Activated CD4-positive, alpha-beta T cell treated with anti-CD3 and anti-CD28 coated beads for 4 hours (primary cell): ENCODE data around the gene STK10.
"Not testable (repeated sequence)": the region's sequence is repeated elsewhere in the genome, so short reads cannot be mapped to it uniquely, and the experiment has no call there.

Experiments used
- DNase-seq, 2 donors: peaks; one replicate each; pipeline ENCODE4 v3.0.0-alpha.2; 2020

The STK10 gene

DNA sequence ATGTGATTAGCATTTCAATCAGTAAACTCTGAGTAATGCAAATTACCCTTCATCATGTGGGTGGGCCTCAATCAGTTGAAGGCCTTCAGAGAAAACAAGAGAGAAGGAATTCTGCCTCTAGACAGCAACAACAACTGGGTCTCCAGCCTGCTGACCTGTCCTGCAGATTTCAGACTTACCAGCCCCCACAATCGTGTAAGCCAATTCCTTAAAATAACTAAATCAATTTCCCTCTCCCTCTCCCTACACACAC lies 139.9 kb downstream of the STK10 start:
- DNase-seq, result no peak

DNA sequence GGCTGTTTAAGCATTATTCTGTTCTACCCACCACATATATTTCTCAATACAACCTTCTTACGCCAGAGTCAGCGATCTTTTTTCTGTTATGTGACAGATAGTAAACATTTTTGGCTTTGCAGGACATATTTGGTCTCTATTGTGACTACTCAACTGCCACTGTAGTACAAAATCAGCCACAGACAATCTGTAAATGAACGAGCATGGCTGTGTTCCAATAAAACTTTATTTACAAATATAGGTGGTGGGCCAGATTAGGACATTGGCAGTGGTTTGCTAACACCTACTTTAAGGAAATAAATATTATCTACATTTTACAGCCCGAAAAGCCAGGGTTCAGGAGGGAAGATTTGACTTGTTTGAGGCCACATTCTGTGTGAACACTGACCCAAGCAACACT lies 141.4 kb downstream of the STK10 start:
- DNase-seq, result no peak

DNA sequence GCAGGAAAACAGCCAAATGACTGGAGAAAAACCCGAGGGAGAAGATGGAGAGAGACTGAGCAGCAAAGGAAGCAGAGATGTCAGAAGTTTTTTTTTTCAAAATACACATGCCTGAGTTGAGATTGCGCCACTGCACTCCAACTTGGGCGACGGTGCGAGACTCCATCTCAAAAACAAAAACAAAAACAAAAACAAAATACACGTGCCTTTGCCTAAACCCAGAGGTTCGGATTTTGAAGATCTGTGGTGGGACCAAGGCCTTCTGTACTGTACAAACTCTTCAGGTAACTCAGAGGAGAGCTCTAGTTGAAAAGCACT lies 142.8 kb downstream of the STK10 start:
- DNase-seq, result no peak

DNA sequence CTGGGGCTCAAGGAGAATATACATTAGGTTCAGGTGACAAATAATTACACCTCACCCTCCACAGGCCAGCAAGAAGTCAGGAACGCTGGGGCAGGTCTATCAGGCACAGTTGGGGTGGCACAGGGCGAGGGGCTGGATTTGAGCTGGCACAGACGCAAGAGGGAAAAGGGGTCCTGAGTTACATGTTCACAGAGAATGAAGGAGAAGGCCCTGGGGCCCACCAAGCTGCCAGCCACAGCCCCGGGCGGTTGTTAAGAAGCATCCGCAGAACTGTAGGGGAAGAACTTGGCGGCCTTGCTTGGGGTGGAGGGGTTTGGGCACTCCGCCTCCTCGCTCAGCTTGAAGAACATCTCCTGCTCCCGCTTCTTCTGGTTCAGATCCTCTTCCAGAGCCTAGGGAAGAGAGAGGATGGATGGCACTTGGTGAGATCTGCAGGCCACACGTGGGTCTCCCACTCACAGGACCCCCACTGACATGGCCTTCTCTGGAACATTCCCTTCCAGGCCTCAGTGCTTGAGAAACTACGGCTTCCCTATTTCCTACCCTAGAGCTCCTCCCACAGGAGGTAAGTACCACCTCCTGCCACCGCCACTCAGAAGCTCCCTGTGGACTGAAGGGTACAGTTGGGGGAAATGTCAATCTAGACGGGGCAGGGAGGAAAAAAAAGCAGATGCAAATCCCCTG lies 143.3 kb downstream of the STK10 start:
- DNase-seq, result no peak

DNA sequence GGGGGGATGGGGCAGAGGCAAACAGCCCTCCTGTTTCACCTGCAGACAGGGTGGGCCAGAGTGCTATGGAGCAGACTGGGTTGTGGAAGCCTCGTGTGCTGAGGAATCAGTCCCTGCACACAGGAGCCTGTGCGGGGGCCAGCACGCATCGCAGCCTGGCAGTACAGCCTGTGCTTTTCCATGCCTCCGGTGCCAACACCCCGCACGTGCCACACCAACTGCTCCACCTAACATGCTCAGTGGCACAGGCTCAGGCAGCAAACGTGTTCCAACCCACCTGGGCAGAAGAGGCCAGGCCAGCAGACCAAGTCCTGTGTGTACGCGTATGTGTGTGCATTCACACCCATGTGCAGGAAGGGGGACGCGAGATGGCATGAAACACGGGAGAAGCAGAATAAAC lies 144.2 kb downstream of the STK10 start:
- DNase-seq, result no peak

DNA sequence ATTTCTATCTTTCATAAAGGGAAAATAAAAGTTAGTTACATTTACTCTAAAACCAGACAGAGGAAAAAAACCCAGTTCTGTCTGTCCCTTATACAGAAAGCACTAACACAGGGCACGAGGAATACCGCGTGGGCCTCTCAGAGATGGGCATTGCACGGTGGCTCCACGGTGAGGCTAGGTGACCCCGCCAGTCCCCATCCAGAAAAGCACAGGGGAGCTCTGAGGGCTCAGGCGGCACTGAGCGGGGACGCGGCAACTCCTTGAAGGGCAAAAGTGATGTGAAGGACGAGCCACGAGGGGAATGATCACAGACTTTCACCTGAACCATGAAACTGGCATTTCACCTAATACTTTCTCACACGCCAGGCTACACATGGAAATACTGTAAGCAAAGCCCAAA lies 145.8 kb downstream of the STK10 start:
- no peak for DNase-seq

DNA sequence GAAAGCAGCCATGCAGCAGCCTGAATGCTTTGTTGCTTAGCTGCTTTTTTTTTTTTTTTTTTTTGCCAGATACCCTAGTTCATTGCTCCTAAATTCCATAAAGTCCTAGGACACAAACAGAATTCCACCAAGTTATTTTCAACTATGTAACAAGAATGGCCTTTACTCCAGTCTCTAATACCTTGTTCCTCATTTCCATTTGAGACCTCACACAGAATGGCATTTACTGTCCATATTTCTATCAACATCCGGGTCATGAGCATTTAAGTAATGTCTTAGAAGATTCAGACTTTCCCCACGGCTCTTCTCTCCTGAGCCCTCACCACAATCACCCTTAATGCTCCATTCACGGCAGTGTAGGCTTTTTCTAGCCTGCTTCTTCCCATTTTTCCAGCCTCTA lies 149.9 kb downstream of the STK10 start:
- no peak for DNase-seq

DNA sequence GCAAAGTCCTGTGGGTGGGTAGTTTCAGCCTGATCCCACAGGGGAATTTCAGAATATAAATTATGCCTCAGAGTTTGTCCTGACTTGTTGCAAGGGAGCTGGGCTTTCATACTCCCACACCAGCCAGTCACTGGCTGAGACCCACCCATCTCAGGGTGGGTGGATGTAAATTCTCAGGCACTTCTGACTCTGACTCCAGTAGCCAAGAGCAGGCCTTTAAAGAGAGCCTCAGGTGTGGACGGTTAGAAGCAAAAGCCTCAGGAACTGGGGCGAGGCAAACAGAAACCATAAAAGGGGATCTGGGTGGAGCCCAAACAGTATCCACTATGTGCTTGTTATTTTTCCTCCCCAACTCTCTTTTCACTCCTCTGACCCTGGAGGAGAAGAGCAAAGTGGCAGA lies 153.0 kb downstream of the STK10 start:
- DNase-seq, result no peak

DNA sequence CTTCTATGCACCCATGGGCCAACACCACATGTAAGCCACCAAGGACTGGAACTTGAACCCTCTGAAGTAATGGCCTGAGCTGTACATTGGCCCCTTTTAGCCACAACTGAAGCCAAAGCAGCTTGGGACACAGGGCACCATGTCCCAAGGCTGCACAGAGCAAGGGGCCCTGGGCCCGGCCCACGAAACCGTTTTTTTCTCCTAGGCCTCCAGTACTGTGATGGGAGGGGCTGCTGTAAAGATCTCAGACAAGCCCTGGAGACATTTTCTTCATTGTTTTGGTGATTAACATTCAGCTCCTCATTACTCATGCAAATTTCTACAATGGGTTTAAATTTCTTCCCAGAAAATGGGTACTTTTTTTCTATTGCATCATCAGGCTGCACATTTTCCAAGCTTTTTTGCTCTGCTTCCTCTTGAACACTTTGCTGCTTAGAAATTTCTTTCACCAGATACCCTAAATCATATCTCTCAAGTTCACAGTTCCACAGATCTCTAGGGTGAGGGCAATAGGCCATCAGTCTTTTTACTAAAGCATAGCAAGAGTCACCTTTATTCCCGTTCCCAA lies 156.0 kb downstream of the STK10 start:
- DNase-seq, result no peak

DNA sequence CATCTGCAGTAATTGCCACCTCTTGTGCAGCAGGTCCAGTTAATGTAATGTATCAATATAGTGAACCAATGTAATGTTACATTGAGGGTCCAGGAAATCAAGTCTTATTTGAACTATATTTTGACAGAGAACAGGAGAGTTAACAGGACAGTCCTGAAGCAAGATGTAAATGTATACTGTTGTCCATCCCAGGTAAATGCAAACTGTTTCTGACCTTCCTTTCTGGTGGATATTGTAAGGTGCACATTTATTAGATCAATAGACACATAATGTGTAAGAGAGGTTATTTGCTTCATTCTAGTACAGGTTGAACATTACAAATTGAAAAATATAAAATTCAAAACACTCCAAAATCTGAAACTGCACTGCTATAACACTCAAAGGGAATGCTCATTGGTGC lies 158.1 kb downstream of the STK10 start:
- no peak for DNase-seq

DNA sequence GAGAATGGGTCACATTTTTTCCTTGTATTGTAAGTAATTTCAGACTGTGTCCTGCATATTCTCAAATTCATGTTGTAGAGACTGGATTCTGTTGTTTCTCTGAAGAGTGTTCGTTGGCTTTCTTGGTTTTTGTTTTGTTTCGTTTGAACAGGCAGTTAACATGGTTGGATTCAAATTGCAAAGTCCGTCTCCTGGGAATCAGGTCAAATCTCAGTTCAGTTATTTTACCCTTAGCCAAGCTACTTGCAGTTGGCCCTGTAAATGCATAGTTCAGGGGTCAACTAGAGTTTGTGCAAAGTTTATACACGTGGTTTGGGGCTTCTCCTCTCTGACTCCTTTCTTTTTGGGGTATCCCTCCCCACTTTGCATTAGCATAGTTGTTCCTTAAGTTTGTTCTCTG lies 159.9 kb downstream of the STK10 start:
- DNase-seq, result no peak

DNA sequence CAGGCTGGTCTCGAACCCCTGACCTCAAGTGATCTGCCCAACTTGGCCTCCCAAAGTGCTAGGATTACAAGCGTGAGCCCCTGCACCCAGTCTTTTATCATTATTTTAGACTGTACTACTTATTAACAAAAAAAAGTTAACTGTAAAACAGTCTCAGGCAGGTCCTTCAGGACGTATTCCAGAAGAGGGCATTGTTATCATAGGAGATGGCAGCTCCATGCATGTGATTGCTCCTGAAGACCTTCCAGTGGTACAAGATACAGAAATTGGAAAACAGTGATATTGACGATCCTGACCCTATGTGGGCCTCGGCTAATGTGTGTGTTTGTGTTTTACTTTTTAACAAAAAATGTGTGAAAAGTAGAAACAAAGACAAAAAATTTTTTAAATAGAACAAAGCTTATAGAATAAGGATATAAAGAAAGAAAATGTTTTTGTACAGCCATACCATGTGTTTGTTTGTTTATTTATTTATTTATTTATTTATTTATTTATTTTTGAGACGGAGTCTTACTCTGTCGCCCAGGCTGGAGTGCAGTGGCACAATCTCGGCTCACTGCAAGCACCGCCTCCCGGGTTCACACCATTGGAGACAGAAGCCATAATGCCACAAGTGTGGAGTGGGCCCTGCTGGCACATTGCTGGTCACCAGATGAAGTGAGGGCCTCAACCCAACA lies 167.8 kb downstream of the STK10 start:
- not testable (repeated sequence) for DNase-seq

DNA sequence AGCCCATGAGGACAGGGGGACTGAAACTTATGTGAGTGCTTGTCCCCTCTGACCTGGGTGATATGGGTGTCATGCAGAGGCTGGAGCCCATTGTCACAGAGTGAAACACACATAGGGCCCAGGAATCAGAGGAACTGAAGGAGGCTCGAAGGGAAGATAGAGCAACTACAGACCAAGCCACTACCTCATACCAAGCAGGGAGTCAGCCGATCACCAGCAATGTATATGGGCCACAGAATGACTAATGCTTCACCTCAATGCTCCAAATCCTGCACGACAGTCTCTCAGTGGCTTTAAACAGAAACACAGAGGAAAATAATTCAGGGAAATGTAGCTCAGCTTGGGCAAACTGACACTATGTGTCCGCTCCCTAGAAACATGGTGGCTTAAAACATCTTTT lies 172.7 kb downstream of the STK10 start:
- DNase-seq, result no peak

DNA sequence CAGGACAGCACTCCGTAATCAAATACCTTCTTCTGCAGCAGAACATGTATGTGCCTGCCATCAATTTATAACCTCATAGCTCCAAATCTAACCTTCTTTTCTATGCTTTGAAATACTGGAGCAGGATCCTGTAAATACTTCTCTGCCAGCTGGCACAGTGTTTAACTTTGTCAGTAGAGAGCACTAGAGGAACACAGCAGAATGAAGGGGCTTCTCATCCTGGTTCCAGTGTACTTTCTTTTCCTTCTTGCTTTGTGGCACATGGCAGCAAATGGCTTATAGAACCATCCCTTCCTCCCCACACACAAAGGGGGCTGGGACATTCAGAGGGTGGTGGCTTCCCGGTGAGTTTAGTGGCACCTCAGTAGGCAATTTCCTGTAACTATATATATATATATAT lies 177.7 kb downstream of the STK10 start:
- no peak for DNase-seq

DNA sequence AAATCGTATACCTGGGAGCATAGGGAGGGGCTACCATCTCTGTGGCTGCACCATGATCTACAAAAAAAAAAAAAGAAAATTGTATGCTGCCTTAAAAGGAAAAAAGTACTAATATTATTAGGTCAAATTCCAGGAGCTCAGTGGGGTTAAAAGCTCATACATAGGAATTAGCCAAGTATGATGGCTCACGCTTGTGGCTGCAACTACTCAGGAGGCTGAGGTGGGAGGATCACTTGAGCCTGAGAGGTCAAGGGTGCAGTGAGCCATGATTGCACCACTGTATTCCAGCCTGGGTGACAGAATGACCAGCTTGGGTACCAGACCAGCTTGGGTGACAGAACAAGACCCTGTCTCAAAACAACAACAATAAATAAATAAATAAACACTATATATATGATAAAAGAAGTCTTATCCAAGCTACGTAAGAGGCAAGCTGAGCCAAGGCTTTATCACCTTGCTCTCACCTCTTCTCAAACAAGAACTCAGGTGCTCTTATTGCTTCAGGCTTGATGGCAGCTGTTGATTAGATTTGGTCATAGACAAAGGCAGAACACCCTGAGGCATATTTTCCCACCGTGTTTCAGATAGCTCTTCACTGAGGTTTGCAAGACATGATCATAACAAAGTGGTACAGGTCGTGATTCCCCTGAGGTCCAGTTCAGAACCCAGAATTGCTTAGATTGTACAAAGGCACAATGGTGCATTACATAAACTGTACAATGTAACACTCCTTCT lies 178.3 kb downstream of the STK10 start:
- DNase-seq, result no peak

DNA sequence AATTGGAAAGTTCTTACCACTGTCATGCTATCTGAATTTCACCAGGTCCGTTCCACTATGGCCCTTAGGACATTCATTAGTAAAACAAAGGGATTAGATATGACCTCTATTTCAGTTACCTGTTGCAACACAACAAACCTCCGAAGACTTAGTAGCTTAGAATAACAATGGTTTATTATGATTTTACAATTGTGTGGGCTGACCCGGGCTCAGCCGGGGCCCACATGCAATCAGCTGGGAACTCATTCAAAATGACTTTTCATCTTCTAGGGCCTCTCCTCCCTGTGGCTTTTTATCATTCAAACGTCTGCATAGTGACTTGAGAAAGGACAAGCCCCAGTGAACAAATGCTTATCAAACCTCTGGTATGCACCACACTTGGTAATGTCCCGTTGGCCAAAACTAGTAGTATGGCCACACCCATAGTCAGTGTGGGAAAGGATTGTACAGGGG lies 179.3 kb downstream of the STK10 start:
- DNase-seq, result no peak

DNA sequence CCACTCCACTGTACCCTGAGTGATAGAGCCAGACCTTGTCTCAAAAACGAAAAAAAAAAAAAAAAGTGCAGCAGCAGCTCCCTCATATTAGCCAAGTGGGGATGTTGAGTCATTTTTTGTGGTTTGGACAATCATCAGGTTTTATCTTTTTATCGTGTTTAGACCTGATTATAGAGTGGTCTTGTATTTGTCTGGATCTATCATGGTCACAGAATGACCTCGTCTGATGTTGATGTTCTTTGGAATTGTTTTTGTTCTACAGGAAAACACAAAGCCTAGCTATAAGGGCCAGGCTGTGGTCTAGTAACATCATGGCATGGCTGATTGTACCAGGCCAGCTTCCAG lies 179.9 kb downstream of the STK10 start:
- DNase-seq, result no peak

DNA sequence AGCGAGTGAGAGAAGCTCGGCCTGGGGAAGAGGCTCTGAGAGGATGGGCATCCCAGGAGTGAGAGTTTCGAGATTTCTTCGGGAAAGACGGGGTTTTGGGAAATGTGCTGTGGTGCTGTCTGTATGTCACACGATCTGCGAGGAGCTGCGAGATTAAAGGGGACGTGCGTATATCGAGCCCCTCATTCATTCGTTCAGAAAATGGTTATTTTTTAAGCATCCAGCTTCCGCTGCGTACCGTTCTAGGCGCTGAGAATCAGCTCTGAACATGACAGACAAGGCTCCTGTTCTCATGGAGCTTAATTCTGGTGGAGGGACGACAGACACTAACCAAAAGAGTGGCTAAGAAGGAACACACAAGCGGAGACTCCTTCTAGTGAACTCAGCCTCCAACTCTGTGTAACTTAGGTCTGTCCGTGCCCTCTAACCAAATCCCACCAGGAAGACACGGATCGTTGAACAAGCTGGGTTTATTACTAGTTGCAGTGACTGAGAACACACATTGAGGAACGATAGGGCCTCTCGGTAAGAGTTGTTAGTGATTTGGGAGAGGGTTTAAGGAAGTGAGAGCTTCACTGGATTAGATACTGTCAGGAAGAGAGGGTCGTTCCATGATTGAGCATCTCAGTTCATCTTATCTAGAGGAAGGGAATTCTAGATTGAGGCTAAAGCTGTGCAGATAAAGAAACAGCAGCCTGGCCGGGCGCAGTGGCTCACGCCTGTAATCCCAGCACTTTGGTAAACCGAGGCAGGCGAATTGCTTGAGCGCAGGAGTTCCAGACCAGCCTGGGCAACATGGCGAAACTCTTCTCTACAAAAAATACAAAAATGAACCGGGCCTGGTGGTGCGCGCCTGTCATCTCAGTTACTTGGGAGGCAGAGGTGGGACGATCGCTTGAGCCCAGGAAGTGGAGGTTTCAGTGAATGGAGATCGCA lies 180.6 kb downstream of the STK10 start:
- no peak for DNase-seq

DNA sequence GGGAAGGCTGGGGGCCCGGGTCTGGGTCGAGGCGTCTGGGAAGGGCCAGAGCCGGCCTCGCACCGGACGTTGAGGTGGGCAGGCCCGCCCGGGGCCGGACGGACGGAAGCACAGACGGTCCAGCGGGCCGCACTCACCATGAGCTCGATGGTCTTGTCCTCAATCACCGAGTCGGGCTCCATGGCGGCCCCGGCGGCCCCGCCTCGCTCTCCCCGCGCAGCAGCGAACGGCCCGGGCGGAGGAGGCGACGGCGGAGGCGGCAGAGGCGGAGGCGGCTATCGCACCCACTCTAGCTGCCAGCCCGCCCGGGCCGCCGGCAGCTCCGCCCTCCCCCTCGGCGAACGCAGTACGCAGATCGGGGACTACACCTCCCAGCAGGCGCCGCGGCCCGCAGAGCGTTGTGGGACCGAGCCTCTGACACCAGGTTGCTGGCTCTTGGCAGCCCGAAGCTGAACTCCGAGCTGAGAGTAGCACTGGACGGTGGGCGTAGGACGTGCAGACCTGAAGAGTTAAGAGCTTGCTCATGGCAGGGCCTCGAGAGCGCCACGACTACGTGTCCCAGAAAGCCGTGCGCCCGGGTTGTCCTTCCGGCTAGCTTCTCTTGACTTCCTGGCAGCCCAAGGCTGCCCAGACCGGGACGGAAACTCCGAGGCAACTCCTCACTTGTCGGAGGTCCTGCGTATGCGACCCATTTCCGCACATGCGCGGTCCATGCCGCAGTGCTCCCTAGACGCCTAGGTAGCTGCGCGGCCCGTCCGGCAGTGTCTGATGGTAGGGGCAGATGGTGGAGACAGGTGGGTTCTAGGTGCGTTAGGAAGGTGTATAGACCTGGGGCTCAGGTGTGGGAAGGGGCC lies 181.5 kb downstream of the STK10 start, which contains the start of gene FBXW11:
FBXW11 (minus strand) TSS at position 318 of the 854 bp plus-strand sequence; CDS start at position 182, 136 bp downstream.
- peak; percentile 87 to 95 for DNase-seq

DNA sequence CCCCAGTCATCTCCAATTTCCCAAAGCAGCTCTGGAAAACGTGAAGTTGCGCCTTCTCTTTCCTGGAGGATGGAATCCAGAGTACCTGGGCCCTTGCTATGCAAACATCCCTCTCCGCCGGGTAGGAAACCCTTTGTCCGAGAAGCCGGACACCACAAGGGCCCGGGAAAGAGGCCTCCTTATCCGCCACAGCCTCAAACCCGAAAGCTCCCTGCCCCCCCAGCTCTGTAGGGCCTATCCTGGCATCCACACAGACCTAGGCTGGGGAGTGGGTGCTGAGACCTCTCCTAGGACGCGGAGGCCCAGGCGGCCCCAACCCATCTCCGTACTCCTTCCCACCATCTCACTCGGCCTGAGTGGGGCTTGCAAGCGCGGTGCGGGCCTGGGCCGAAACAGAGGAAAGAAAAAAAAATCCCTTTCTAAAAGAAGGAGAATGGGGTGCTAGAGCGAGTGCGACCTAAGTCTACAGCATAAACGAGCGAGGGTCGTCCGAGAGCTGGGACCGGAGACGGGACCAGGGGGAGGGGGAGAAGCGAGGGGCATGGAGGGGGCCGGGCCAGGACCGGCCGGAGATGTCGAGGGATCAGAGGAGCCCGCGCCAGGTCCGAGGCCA lies 182.2 kb downstream of the STK10 start:
- DNase-seq, result peak in 1 of 2 donors; percentile 24

DNA sequence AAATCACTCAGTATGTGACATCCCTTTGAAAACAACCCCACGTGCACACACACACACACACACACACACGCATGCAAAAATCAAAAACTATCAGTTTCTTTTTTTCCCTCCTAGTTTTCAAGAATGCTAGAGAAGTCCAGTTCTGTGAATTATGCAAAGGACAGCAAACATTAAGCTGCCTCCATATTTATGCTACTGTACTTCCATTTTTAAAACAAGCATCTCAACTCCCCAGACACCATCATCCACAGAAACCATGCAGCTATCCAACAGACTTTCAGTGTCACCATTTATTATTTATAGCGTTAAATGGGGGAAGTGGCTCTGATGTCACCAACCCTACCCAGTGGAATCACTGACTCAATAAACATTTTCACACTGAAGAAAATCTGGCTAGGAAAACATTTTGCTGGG lies 183.2 kb downstream of the STK10 start:
- peak; percentile 21 to 46 for DNase-seq

DNA sequence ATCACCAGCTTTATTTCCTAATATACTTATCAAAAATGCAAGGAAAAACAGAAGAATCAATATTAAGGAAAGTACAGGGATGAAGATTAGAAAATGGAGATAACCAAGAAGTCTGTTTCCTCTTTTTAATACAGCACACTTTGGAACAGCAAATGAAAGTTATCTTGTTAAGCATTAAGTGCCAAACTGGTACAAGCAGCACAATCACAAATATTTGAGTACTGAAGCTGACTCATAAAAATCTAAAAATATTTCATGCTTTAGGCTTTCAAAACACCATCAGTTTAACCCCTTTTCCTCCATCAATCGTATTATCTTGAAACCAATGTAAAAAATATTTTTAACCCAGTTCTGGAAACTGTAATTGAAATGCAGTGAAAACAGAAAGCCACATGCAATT lies 184.3 kb downstream of the STK10 start:
- no peak for DNase-seq
